GM23338 (cell line): ENCODE results near the gene CDC6.

ENCODE experiments used
- CTCF ChIP-seq, 2 experiments: fragments of 200-600 bp in 1 of 2; sonication (generic) in 1 of 2; conservative IDR thresholded peaks; 2 replicates each; pipeline versions ENCODE4 v1.5.1 to v1.6.1; 2016 to 2017; ENCODE audit warnings: antibody characterized with exemption in 2 of 2, low read depth in 2 of 2, mild to moderate bottlenecking in 2 of 2, moderate library complexity in 1 of 2
- POLR2AphosphoS5 ChIP-seq: IDR thresholded peaks from 2 replicates; pipeline ENCODE4 v1.6.1; 2016; ENCODE audit warnings: antibody characterized with exemption, low read depth
- ZNF331 ChIP-seq: fragments of 250-450 bp; sonication (Bioruptor Pico); IDR thresholded peaks from 2 replicates; pipeline ENCODE4 v1.5.0; 2020; ENCODE audit warnings: low read depth, mild to moderate bottlenecking, moderate library complexity

GRCh38 chr17:40326014-40326831 is 38.5 kb downstream of the CDC6 start:
- TF ChIP-seq POLR2AphosphoS5, result no peak
- no peak for TF ChIP-seq CTCF (conservative IDR thresholded peaks at IDR 0.05; ENCODE audit: low read depth in 2 of 2)
- no peak for TF ChIP-seq ZNF331
